HG02678 (cell line): Measurements from ENCODE around the gene APBB1.

Experiments
- ATAC-seq: cut with Tn5 transposase; IDR thresholded peaks from one replicate; pipeline ENCODE4 v1.9.1; 2021; ENCODE audit warnings: mild to moderate bottlenecking, moderate library complexity; ENCODE audit not compliant: unreplicated experiment

APBB1 gene

GRCh38 chr11:6353367-6353987, 65.4 kb downstream of the APBB1 start:
- peak; percentile 84 for ATAC-seq

- no peak for ATAC-seq
These were observed 67.0 kb downstream of the APBB1 start for GRCh38 chr11:6351782-6352382.

GRCh38 chr11:6350486-6350885, 68.4 kb downstream of the APBB1 start:
- no peak for ATAC-seq

- ATAC-seq: no peak
These were observed 68.9 kb downstream of the APBB1 start for GRCh38 chr11:6350043-6350442.

- ATAC-seq: no peak
These were observed 73.5 kb downstream of the APBB1 start for GRCh38 chr11:6345366-6345765.
